GM21825 (cell line): ENCODE data around the gene ERP44.

ENCODE experiments used
- ATAC-seq: cut with Tn5 transposase; IDR thresholded peaks from one replicate; pipeline ENCODE4 v1.9.1; 2021; ENCODE audit warnings: mild to moderate bottlenecking, moderate library complexity; ENCODE audit not compliant: unreplicated experiment

ERP44 gene

GRCh38 chr9:99953861-99954507 is 144.8 kb downstream of the ERP44 start:
- ATAC-seq: no peak

GRCh38 chr9:99948896-99949295 is 149.9 kb downstream of the ERP44 start:
- ATAC-seq: no peak

GRCh38 chr9:99948482-99948881 is 150.3 kb downstream of the ERP44 start:
- ATAC-seq: no peak

- ATAC-seq: no peak
Observed at GRCh38 chr9:99947395-99947794, 151.4 kb downstream of the ERP44 start.

- no peak for ATAC-seq
Observed at GRCh38 chr9:99936947-99937587, 161.7 kb downstream of the ERP44 start.

- ATAC-seq: no peak
Observed at GRCh38 chr9:99931155-99931840, 167.5 kb downstream of the ERP44 start.

GRCh38 chr9:99929652-99930051 is 169.1 kb downstream of the ERP44 start:
- ATAC-seq: no peak
